HG03575 (cell line): Measurements from ENCODE around the gene IFIT3.
"Not testable (repeated sequence)": the region's sequence is repeated elsewhere in the genome, so short reads cannot be mapped to it uniquely, and the experiment has no call there.

Experiments used
- ATAC-seq: cut with Tn5 transposase; IDR thresholded peaks from one replicate; pipeline ENCODE4 v1.9.1; 2021; ENCODE audit not compliant: unreplicated experiment, insufficient number of reproducible peaks, low FRiP score; ENCODE audit errors: extremely low read depth

IFIT3 gene

DNA sequence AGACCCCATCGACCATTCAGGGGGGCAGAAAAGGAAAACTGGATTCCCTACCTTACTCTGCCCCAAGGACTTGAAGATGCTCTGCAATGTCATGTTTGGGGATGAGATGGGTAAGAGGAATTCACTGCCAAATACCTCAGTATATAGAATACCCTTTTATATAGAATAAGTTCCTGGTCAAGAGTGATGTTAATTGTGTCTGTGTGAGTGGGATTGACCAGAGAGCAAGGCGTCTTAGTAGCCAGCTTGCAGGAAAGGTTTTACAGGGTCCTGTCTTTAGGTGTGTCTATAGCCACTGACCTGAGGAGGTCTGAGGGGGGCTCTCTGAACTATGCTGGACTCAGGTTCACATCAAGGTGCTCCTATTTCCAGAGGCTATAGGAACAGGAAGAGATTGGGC lies 1.4 kb downstream of the IFIT3 start:
- no peak for ATAC-seq

DNA sequence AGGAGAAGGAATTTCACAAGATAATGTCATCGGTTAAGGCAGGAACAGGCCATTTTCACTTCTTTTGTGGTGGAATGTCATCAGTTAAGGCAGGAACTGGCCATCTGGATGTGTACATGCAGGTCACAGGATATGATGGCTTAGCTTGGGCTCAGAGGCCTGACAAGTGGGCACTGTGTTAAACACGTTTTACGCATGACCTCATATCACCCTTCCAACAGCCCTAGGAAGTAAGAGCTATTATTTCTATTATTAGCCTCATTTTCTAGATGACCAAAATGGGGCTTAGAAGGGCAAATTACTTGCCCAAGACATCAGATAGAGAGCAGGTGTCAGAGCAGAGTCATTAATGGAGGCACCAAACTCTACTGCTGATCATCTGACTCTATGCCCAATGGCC lies 2.2 kb downstream of the IFIT3 start:
- ATAC-seq = not testable (repeated sequence)

DNA sequence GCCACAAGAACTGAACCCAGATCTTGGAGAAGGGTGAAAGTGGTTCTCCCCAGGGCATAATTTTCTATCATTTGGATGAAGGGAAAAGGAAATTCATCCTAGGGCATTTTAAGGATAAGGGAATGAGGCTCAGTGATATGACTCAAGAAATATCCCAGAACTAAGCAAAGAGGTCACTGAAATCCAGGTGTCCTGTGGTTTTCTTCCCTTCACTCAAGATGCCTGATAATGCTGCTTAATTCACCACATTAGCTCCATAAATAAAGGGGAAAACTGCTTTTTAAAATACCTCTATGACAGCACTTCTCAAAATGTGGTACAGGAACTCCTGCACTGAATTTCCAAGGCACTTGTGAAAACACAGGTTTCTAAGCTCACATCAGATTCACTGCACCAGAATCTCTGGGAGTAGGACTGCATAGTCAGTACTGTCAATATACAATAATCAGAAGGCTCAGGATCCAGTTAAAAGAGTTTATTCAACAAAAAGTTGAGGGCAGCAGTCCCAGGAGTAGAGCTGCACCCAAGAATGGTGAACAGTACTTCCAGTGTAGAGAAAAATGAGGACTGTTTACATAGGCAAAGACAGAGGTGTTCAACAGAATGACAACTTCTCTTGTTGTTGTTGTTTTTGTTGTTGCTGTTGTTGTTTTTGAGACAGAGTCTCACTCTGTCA lies 2.9 kb downstream of the IFIT3 start:
- no peak for ATAC-seq

DNA sequence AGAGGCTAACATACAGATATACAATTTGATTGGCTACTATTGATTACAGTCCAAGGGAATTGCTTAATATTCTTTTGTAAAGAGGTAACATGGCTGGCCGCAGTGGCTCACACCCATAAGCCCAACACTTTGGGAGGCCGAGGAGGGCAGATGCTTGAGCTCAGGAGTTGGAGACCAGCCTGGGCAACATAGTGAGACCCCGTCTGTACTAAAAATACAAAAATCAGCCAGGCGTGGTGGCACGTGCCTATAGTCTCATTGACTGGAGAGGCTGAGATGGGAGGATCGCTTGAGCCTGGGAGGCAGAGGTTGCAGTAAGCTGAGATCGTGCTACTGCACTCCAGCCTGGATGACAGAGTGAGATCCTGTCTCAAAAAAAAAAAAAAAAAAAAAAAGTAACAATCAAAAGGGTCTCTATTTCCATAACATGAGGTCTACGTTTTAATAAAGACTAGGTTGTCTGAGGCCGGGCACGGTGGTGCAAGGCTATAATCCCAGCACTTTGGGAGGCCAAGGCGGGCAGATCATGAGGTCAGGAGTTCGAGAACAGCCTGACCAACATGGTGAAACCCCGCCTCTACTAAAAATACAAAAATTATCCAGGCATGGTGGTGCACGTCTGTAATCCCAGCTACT lies 3.8 kb downstream of the IFIT3 start:
- ATAC-seq = not testable (repeated sequence)

DNA sequence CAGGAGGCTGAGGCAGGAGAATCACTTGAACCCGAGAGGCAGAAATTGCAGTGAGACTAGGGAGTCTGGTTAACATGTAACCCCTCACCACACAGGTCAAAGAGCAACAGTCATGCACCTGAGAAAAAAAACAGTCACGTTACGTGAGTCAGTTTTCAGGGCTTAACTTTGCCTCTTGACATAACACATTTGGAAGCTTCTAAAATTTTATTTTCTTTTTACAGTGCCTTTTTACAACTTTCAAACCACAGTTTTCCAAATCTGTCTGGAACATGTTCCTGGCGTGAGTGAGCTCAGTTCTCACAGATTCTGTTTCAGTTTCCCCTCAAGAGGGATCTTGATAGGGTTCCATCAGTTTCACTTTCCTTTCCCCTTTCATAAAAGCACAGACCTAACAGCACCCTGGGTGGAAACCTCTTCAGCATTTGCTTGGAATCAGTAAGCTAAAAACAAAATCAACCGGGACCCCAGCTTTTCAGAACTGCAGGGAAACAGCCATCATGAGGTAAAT lies 4.4 kb downstream of the IFIT3 start:
- peak; percentile 21 for ATAC-seq

DNA sequence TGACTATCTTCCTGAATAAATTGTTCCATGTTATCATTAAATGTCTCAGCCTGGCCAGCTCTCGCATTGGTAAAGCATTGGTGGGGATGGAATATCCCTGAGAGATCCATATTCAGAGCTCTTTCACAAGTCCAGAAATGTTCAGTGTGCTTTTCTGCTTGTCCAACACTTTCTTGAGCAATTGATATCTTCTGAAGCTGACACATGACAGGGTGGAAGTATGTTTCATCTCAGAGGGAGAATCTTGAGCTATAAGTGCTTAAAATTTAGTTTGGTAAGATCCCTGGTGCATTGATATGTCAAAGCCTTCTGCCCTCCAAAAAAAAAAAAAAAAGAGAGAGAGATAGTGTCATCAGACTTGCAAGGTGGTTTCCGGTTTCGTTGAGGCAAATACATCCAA lies 7.4 kb downstream of the IFIT3 start:
- no peak for ATAC-seq

DNA sequence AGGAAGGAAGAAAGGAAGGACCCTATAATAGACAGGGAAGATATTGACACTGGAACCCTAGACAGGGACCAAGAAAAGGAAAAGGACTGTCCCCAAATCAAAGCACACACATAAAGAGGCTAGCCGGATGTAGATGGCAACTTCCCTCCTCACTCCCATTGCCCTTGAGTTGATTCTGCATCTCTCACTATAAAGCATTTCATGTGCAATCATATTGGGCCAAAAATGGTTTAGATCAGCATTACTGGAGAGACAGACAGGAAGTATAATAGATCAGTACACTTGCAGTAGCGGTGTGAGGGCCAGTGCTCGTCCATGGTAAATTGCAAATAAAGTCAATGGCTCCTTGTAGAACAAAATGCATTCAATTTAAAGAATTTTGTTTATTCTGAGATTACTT lies 8.4 kb downstream of the IFIT3 start:
- ATAC-seq = no peak

DNA sequence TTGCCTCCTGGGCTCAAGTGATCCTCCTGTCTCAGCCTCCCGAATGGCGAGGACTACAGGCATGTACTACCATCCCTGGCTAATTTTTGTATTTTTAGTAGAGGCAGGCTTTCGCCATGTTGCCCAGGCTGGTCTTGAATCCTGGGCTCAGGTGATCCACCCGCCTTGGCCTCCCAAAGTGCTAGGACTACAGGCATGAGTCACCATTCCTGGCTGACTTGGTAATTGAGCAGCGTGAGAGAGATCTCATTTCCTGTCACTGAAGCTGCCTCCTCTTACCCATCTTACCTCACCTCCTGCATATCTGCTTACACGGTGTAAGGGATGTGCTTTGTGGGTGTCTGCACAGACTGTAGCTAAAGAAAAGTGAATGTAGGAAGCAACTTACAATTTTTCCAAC lies 9.7 kb downstream of the IFIT3 start:
- no peak for ATAC-seq

DNA sequence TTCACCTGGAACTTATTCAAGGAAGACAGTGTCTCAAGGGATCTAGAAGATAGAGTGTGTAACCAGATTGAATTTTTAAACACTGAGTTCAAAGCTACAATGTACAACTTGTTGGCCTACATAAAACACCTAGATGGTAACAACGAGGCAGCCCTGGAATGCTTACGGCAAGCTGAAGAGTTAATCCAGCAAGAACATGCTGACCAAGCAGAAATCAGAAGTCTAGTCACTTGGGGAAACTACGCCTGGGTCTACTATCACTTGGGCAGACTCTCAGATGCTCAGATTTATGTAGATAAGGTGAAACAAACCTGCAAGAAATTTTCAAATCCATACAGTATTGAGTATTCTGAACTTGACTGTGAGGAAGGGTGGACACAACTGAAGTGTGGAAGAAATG lies 10.9 kb downstream of the IFIT3 start:
- ATAC-seq = no peak

DNA sequence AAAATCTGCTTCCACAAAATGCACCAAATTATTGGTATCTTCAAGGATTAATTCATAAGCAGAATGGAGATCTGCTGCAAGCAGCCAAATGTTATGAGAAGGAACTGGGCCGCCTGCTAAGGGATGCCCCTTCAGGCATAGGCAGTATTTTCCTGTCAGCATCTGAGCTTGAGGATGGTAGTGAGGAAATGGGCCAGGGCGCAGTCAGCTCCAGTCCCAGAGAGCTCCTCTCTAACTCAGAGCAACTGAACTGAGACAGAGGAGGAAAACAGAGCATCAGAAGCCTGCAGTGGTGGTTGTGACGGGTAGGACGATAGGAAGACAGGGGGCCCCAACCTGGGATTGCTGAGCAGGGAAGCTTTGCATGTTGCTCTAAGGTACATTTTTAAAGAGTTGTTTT lies 12.1 kb downstream of the IFIT3 start:
- no peak for ATAC-seq

DNA sequence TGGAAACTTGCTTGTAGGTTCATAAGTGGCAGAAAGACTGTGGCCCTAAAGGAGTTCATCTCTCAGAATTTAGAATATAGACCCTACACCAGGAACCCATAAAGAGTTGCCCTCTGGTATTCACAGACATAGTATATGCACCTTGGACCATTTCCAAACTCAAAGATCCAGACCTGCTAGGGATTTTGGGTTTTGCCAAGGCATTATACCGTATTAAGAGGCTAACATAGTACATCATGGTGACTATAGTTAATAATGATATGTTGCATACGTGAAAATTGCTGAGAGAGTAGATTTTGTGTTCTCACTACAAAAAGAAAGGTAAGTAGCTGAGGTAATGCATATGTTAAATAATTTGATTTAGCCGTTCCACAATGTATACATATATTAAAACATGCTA lies 13.9 kb downstream of the IFIT3 start:
- no peak for ATAC-seq

DNA sequence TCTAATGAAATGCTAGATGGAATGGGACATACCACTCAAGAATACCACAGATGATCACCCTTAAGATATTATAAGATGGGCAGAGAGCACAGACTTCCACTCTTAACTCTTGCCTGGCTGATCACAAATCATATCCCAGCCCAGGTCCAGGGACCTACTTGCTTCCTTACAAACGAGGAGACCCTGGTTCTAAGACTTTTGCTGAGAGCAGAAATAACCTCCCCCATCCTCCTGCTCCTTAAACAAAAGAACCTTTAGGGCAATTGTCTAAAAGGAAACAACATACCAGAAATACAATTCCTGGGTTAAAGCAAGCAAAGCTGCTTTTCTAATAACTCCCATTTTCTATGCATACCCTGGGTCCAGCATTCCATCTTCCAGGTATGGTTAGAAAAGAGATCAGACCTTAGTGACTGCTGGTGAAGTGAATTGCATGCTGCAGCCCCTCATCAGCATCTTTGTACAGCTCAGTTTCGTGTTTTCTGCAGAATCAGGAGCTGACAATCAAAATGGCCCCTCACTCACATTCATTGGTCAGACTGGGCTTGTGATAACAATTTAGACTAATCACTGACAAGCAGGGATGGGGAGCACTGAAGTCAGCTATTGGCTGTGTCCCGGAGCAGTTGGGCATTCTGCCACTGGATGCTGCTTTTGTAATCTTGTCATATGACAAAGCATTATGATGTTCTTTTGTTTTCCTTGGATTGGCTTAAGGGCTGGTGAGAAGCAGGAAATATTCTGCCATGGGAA lies 14.6 kb downstream of the IFIT3 start:
- no peak for ATAC-seq

DNA sequence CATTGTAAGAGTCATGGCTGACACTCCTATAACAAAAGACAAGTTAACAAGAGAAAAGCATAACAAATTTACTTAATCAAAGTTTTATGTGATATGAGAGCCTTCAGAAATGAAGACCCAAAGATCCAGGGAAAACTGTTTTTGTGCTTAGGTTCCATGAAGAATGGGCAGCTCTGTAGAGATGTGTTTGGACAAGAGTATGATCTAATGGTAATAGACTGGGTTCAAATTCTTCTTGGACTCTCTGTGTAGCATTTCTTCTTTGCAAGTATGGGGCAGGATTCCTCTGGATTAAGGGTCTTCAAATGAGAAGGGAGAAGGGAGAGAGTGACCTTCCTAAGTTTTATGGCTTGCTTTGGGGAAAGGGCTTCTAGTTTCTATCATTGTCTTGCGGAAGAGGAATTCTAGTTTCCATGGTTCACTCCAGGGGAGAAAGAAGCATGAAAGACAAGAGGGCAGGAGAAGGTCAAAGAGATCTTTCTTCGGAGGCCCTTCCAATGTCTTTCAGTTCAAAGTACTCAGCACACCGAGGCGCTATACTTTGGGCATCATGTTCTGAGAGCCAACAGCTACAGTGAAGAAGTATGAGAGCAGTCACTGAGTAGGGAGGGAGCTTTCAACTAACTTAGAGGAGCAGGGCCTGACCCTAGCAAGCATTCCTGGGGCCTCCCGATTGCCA lies 15.4 kb downstream of the IFIT3 start:
- no peak for ATAC-seq

DNA sequence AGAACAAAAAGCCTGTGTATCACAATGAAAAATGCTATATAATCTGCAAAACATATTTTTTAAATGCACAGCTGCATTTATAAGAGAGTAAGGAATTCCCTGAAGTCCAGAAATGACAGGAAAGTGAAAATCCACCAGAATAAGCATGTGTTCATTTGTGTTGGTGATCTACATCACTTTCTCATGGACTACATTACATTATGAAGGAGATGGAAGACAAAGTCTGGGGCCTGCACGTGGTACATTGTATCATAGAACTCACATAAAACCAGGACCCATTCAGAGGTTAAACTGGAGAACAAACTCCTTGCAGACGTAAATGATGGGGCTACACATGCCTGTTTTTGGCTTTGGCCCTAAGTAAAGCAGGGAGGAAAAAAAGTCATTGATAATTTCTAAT lies 16.4 kb downstream of the IFIT3 start:
- no peak for ATAC-seq

DNA sequence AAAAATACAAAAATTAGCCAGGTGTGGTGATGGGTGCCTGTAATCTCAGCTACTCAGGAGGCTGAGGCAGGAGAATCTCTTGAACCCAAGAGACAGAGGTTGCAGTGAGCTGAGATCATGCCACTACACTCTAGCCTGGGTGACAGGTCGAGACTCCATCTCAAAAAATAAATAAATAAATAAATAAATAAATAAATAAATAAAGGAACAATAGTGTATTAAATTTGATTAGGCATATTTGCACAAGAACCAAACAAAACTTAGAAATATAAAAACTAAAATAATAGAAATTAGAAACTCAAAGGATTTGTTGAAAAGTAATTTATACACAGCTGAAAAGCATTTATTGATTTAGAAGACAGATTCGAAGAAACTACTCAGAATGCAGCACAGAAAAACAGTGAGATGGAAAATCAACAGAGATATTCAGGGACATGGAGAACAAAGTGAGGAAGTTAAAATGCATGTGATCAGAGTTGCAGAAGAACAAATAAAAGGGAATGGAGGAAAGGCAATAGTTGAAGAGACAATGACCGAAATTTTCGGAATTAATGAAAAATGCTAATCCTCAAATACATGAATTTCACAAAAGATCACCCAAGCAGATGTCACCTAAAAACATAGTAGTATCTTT lies 17.7 kb downstream of the IFIT3 start:
- ATAC-seq = no peak

DNA sequence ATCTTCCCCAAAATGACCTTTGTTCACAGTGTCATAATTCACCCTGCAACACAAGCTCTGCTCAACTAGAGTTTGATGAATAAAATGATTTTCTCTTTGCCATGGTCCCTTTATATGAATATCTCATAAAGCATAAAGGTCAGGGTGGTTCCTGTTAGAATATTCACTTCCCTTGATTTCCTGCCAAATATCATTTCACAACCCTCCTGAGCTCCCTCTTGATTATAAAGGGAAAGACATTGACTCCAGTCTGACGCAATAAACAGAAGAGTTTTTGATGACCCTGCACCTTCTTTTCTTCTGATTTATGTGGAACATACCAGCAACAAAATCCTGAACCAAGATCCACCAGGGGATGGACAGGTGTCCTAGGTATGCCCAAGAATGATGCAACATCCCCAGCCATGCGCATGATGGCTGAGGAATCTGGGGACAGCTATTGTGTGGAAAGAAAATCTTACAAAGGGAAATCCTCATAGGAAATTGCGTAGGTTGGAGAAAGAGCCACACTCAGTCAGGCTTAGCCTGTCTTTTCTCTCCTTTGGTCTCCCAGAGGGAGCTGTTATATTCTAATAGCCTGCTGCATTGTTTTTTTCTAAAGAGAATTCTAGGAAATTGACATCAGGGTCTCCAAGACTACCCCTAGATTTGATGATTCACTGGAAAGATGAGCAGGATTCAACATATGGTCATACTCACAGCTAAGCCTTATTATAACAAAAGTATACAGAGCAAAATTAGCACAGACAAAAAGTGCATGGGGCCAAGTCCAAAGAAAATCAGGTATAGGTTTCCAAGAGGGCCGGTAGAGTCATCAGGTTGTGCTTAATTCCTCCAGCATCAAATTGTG lies 18.8 kb downstream of the IFIT3 start:
- no peak for ATAC-seq

DNA sequence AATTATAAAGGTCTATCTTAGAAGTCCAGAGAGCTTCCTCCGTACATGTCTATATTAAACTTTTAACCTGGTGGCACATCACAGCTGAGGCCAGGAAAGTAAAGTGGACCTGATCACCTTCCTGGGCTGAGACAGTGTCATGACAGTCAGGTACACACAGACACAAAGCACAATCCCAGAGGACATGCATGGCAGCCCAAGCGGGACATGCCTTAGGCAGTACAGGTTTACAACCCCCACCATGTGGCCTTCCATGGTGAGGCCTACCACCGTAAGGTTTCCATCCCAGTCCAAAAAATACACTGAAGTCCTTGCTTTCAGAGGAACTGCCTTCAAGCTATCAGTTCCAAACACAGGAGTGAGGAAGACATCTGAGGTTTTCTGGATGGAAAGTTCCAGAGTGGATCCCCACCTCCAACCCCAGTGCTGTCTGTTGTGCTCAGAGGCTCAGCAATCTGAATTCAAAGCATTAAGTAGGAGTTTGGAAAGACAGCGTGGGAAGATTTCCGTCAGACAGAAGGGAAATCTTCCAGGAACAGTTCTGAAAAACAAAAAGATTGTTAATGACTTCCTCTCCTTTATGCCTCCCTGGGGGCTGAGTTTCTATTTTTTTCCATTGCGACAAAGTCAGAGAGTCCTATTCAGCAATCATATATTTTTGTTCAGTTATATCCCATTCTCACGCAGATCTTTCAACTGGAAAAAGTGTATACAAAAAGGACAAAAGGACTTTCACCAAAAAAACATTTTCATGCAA lies 20.1 kb downstream of the IFIT3 start:
- no peak for ATAC-seq

DNA sequence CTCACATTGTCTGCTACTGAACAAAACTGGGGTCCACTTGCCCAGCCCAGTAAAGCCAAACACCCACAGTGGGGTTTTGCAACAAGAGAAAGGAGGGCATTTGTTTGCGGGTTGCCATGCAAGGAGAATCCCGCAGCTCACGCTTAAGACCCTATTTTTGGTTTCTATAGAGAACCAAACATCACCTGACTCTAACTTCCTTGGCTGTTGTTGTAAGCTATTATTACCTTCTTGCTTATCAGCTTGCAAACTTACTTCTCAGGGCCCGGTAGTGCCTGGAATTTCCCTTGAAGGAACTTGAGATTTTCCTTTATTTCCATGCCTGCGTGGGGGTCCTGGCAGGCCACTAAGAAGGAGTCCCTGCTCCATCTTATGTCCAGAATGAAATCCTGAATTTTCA lies 20.7 kb downstream of the IFIT3 start:
- no peak for ATAC-seq
